ENCODE measurements around the gene RERGL. TPM values are rescaled to one million over a fixed set of nuclear protein-coding genes. Genes with fewer than 3 reads are reported as not detected.
"Not testable (repeated sequence)": the region's sequence is repeated elsewhere in the genome, so short reads cannot be mapped to it uniquely, and the experiment has no call there.

Gene RERGL
- 0.97 TPM for total RNA-seq
- long read RNA-seq = 0 reads

GRCh38 chr12:18090093-18090492 lies at the start of gene RERGL:
Gene RERGL, minus strand, starts transcription at chr12:18090193. Its CDS starts 53 bp downstream, at chr12:18090140.
- no peak for DNase-seq (ENCODE audit: low spot score)
- intact Hi-C loops (cut with DNase I) = no loop called here

GRCh38 chr12:18139254-18139653 lies 49.3 kb upstream of the RERGL start:
- DNase-seq (ENCODE audit: low spot score) = no peak
- intact Hi-C loops (cut with DNase I) = no loop called here

- intact Hi-C loops (cut with DNase I) = no loop called here
- DNase-seq (ENCODE audit: low spot score) = no peak
Measured at GRCh38 chr12:18135509-18135908, 45.5 kb upstream of the RERGL start.

- no peak for DNase-seq (ENCODE audit: low spot score)
Measured at GRCh38 chr12:18135086-18135485, 45.1 kb upstream of the RERGL start.

GRCh38 chr12:18130851-18131250 lies 40.9 kb upstream of the RERGL start:
- DNase-seq (ENCODE audit: low spot score) = no peak
- intact Hi-C loops (cut with DNase I) = no loop called here

More at GRCh38 chr12:18135086-18135485, 45.1 kb upstream of the RERGL start:
- intact Hi-C loops (cut with DNase I) = no loop called here

- no peak for DNase-seq (ENCODE audit: low spot score)
- intact Hi-C loops (cut with DNase I) = no loop called here
Measured at GRCh38 chr12:18123707-18124106, 33.7 kb upstream of the RERGL start.

- intact Hi-C loops (cut with DNase I) = no loop called here
- no peak for DNase-seq (ENCODE audit: low spot score)
Measured at GRCh38 chr12:18120899-18121298, 30.9 kb upstream of the RERGL start.

GRCh38 chr12:18108611-18109010 lies 18.6 kb upstream of the RERGL start:
- intact Hi-C loops (cut with DNase I) = no loop called here
- DNase-seq (ENCODE audit: low spot score) = no peak

- no peak for DNase-seq (ENCODE audit: low spot score)
- intact Hi-C loops (cut with DNase I) = no loop called here
Measured at GRCh38 chr12:18103624-18104023, 13.6 kb upstream of the RERGL start.

- DNase-seq (ENCODE audit: low spot score) = no peak
- intact Hi-C loops (cut with DNase I) = no loop called here
Measured at GRCh38 chr12:18101043-18101442, 11.1 kb upstream of the RERGL start.

GRCh38 chr12:18084080-18084479 lies 5.9 kb downstream of the RERGL start:
- DNase-seq (ENCODE audit: low spot score) = no peak
- intact Hi-C loops (cut with DNase I) = no loop called here

- no peak for DNase-seq (ENCODE audit: low spot score)
- intact Hi-C loops (cut with DNase I) = no loop called here
Measured at GRCh38 chr12:18079541-18080246, 10.3 kb downstream of the RERGL start.

- DNase-seq (ENCODE audit: low spot score) = no peak
- intact Hi-C loops (cut with DNase I) = no loop called here
Measured at GRCh38 chr12:18074001-18074400, 16.0 kb downstream of the RERGL start.

- no peak for DNase-seq (ENCODE audit: low spot score)
Measured at GRCh38 chr12:18072723-18073122, 17.3 kb downstream of the RERGL start.

GRCh38 chr12:18071336-18071735 lies 18.7 kb downstream of the RERGL start:
- DNase-seq (ENCODE audit: low spot score) = no peak
- intact Hi-C loops (cut with DNase I) = no loop called here

More at GRCh38 chr12:18072723-18073122, 17.3 kb downstream of the RERGL start:
- intact Hi-C loops (cut with DNase I) = no loop called here

GRCh38 chr12:18068355-18068754 lies 21.6 kb downstream of the RERGL start:
- no peak for DNase-seq (ENCODE audit: low spot score)
- intact Hi-C loops (cut with DNase I) = no loop called here

- intact Hi-C loops (cut with DNase I) = no loop called here
- DNase-seq (ENCODE audit: low spot score) = no peak
Measured at GRCh38 chr12:18066666-18067065, 23.3 kb downstream of the RERGL start.

- intact Hi-C loops (cut with DNase I); DNase-seq (ENCODE audit: low spot score): not testable (repeated sequence)
Measured at GRCh38 chr12:18062867-18063266, 27.1 kb downstream of the RERGL start.

GRCh38 chr12:18057051-18057450 lies 32.9 kb downstream of the RERGL start:
- DNase-seq (ENCODE audit: low spot score) = no peak
- intact Hi-C loops (cut with DNase I) = no loop called here

- no peak for DNase-seq (ENCODE audit: low spot score)
- intact Hi-C loops (cut with DNase I) = no loop called here
Measured at GRCh38 chr12:18054925-18055619, 34.9 kb downstream of the RERGL start.

- intact Hi-C loops (cut with DNase I) = no loop called here
- DNase-seq (ENCODE audit: low spot score) = no peak
Measured at GRCh38 chr12:18045446-18045992, 44.5 kb downstream of the RERGL start.
